WERI-Rb-1 (cell line): ENCODE data around the gene CCDC80.

Experiments used
- DNase-seq: peaks from one replicate; pipeline ENCODE4 v3.0.0-alpha.2; 2020
- H3K27ac ChIP-seq: fragments of 250-450 bp; sonication (Bioruptor Pico); 2 replicates; pipeline ENCODE4 v1.5.1; 2020; ENCODE audit warnings: mild to moderate bottlenecking, moderate library complexity
- H3K27me3 ChIP-seq: fragments of 250-450 bp; sonication (Bioruptor Pico); 2 replicates; pipeline ENCODE4 v1.5.1; 2021; ENCODE audit warnings: mild to moderate bottlenecking, low read depth, moderate library complexity; ENCODE audit not compliant: insufficient read depth, severe bottlenecking
- H3K36me3 ChIP-seq: fragments of 250-450 bp; sonication (Bioruptor Pico); 2 replicates; pipeline ENCODE4 v1.5.1; 2020; ENCODE audit warnings: mild to moderate bottlenecking, moderate library complexity
- H3K4me3 ChIP-seq: 2 replicates; pipeline ENCODE4 v1.5.1; 2011; ENCODE audit warnings: low read depth, mild to moderate bottlenecking, control low read depth, low read length
- H3K9me3 ChIP-seq: fragments of 250-450 bp; sonication (Bioruptor Pico); 2 replicates; pipeline ENCODE4 v1.5.1; 2021; ENCODE audit warnings: mild to moderate bottlenecking, moderate library complexity; ENCODE audit not compliant: severe bottlenecking
- TF ChIP-seq, protein P1 (sequence below): IDR thresholded peaks from 2 replicates; pipeline ENCODE4 v1.5.1; 2011; ENCODE audit warnings: low read depth, mild to moderate bottlenecking, control low read depth, inconsistent platforms, low read length

The CCDC80 gene

DNA sequence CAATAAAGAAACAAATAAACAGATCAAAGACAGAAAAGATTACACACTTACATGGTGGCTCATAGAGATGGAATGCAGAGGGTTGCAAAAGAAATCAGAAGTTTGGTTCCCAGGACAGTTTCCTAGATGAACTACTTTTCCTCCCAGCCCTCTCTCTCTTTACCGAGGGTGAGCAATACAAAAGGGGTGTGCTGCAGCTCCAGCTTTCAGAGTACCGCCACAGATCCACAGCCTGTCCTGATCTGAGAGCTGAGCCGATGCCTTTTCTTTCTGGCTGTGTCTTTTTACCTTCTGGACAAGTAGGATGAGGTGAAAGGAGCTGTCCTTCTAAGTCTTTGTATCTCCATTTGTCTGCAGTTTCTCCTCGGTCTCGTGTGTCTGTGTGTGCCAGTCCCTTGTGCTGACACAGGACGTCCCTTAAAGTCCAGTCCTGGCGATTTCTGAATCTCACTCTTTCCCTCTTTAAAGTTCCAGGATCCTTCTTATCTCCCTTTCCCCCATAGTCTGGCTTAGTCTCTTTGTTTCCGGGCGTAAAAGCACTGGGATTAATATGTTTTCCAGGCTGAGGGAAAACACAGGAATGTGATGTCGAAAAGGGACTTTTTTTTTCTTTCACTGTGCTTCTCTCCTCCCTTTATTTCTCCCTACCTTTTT is 540 bp downstream of the CCDC80 start:
- H3K27me3 ChIP-seq = peaks cover 44% of the 10 kb centered on the region
- no peak overlapping the region for H3K4me3 ChIP-seq
- H3K9me3 ChIP-seq = no peaks in the 10 kb centered on the region
- DNase-seq = no peak
- TF ChIP-seq, protein P1, sequence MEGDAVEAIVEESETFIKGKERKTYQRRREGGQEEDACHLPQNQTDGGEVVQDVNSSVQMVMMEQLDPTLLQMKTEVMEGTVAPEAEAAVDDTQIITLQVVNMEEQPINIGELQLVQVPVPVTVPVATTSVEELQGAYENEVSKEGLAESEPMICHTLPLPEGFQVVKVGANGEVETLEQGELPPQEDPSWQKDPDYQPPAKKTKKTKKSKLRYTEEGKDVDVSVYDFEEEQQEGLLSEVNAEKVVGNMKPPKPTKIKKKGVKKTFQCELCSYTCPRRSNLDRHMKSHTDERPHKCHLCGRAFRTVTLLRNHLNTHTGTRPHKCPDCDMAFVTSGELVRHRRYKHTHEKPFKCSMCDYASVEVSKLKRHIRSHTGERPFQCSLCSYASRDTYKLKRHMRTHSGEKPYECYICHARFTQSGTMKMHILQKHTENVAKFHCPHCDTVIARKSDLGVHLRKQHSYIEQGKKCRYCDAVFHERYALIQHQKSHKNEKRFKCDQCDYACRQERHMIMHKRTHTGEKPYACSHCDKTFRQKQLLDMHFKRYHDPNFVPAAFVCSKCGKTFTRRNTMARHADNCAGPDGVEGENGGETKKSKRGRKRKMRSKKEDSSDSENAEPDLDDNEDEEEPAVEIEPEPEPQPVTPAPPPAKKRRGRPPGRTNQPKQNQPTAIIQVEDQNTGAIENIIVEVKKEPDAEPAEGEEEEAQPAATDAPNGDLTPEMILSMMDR = no peak
- H3K36me3 ChIP-seq = no peaks in the 10 kb centered on the region
- H3K27ac ChIP-seq = no peak overlapping the region

DNA sequence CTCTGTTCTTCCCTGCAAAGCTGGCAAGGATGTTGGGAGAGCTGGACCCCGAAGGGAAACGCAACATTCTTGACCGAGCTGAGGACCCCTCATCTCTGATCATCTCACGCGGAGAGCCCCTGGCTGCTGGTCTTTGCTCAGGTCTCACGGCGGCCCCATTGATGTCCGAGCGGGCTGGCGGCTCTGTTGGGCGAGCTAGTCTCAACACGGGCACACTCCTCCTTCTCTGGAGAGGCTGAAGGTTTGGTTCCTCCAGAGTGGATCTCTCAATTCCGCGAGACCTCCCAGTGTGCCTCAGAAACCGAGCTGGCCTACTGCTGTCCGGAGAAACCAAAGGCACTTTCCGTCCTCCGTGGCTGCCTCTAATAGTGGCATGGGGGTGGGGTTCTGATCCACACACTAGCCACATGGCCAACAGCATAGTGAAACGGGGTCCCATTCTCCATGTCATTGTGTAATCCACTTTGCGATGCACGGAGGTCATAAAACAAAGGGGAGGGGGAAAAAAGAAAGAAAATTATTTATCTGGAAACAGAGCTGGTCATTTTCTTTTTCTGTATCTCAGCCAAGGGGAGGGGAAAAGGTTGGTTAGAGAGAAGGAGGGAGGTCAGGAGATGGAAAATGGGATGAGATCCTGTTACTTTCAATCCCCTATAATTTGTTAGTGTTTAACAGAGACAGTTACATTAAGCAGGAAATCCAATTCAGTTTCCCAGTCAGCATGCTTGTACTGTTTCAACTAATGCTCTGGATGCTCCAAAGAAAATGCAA is 1.3 kb downstream of the CCDC80 start:
- H3K4me3 ChIP-seq = no peak overlapping the region
- TF ChIP-seq, protein P1 = no peak
- no peak overlapping the region for H3K27ac ChIP-seq
- no peaks in the 10 kb centered on the region for H3K36me3 ChIP-seq
- H3K27me3 ChIP-seq = peaks cover 37% of the 10 kb centered on the region
- no peak for DNase-seq
- H3K9me3 ChIP-seq = no peaks in the 10 kb centered on the region

DNA sequence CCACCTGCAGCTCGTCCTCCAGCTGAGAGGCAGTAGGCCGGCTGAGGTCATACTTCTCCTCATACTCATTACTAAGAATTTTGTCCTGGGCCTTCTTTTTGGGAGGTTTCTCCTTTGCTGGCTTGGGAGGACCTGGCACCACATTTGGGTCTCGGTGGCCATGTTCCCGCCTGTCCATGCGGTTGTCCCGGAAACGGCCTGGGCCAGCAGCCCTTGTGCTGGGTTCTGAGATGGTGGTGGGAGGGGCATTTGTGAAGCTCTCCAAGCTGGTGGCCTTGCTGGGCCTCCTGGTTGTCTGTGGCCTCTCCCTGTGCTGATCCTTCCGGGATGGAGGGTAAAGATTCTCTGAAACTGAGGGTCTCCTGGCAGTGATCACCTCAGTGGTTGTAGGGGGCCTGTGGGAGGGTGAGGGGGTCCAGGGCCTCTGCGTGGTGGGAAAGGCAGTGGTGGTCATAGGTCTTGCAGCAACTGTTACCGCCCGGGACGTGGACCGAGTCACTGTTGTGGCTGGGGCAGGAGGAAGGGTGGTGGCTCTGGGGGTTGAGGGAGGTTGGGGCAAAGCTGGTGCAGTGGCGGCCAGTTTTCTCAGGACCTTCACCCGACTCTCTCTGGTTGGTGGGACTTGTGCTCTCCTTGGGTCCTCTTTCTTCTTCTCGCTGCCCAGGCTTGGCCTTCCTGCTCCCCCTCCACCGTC is 2.5 kb downstream of the CCDC80 start:
- Histone ChIP-seq H3K36me3 (no peaks in the 10 kb centered on the region), H3K4me3 (no peak overlapping the region), H3K9me3 (no peaks in the 10 kb centered on the region), H3K27me3 (peaks cover 28% of the 10 kb centered on the region), H3K27ac (no peak overlapping the region)
- DNase-seq = no peak
- TF ChIP-seq, protein P1 = no peak

DNA sequence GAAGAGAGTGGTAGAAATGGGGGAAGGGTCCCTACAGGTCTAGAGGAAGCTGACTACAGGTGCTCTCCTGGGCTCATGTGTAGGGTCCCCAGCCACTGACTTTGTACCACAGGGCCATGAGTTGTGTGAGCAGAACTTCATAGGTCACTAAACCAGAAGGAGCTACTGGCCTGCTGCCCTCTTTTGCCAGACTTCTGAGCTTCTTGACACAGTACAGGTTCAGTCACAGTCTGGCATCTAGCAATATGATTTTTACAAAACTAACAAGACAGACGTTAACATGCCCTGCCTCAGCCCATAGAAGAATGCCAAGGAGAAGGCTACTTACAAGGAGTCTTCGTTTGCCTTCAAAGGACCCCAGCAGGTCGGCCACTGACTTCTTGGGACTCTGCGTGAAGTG is 3.2 kb downstream of the CCDC80 start:
- H3K36me3 ChIP-seq = no peaks in the 10 kb centered on the region
- TF ChIP-seq, protein P1 = no peak
- no peak for DNase-seq
- no peak overlapping the region for H3K4me3 ChIP-seq
- peaks cover 20% of the 10 kb centered on the region for H3K27me3 ChIP-seq
- no peaks in the 10 kb centered on the region for H3K9me3 ChIP-seq
- no peak overlapping the region for H3K27ac ChIP-seq

DNA sequence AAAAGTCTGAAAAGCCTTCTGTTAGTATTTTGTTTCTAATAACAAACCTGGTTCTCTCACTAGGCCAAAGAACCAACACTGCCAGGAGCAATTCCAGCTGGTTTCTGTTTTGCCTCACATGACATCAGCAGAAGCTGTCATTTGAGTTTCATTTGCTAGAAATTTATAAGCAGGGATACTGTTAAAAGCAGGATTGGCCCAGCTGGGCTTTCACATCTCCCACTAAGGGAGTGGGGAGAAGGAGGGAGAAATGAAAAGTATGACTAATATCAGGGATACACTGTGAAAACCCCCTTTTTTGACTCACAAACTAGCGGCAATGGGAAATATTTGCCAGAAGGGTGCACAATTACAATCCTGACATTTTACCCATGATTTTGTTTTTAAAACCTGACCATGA is 5.3 kb downstream of the CCDC80 start:
- Histone ChIP-seq H3K9me3 (no peaks in the 10 kb centered on the region), H3K27me3 (peaks cover 6% of the 10 kb centered on the region), H3K36me3 (no peaks in the 10 kb centered on the region), H3K27ac (no peak overlapping the region), H3K4me3 (no peak overlapping the region)
- TF ChIP-seq, protein P1 = no peak
- DNase-seq = no peak
